NCI-H510A (cell line): ENCODE data around the gene MAGI1.

Experiments used
- DNase-seq: peaks from one replicate; lab custom pipeline; 2025; lab: John Stamatoyannopoulos, UW

The MAGI1 gene

GRCh38 chr3:66012711-66013110 lies 26.0 kb downstream of the MAGI1 start:
- DNase-seq, result no peak

GRCh38 chr3:66010739-66011655 lies 27.7 kb downstream of the MAGI1 start:
- no peak for DNase-seq

- DNase-seq, result no peak
Observed at GRCh38 chr3:66010348-66010738, 28.4 kb downstream of the MAGI1 start.

GRCh38 chr3:66004244-66004643 lies 34.5 kb downstream of the MAGI1 start:
- no peak for DNase-seq

GRCh38 chr3:66001626-66002025 lies 37.1 kb downstream of the MAGI1 start:
- no peak for DNase-seq

GRCh38 chr3:66000506-66000905 lies 38.2 kb downstream of the MAGI1 start:
- DNase-seq, result no peak

GRCh38 chr3:65999606-66000005 lies 39.1 kb downstream of the MAGI1 start:
- no peak for DNase-seq

- no peak for DNase-seq
Observed at GRCh38 chr3:65996589-65996988, 42.1 kb downstream of the MAGI1 start.

GRCh38 chr3:65995515-65995914 lies 43.2 kb downstream of the MAGI1 start:
- no peak for DNase-seq

- DNase-seq, result no peak
Observed at GRCh38 chr3:65995030-65995429, 43.7 kb downstream of the MAGI1 start.

- DNase-seq, result no peak
Observed at GRCh38 chr3:65993134-65993900, 45.4 kb downstream of the MAGI1 start.

GRCh38 chr3:65992106-65992505 lies 46.6 kb downstream of the MAGI1 start:
- no peak for DNase-seq

- no peak for DNase-seq
Observed at GRCh38 chr3:65988411-65989180, 50.1 kb downstream of the MAGI1 start.

- DNase-seq, result no peak
Observed at GRCh38 chr3:65986285-65986684, 52.4 kb downstream of the MAGI1 start.

- DNase-seq, result no peak
Observed at GRCh38 chr3:65984975-65985374, 53.7 kb downstream of the MAGI1 start.

- DNase-seq, result no peak
Observed at GRCh38 chr3:65983100-65983499, 55.6 kb downstream of the MAGI1 start.

- no peak for DNase-seq
Observed at GRCh38 chr3:65979731-65980130, 59.0 kb downstream of the MAGI1 start.

GRCh38 chr3:65979162-65979561 lies 59.6 kb downstream of the MAGI1 start:
- DNase-seq, result no peak

GRCh38 chr3:65978116-65978515 lies 60.6 kb downstream of the MAGI1 start:
- no peak for DNase-seq

GRCh38 chr3:65975032-65975431 lies 63.7 kb downstream of the MAGI1 start:
- DNase-seq, result no peak

GRCh38 chr3:65974509-65974908 lies 64.2 kb downstream of the MAGI1 start:
- no peak for DNase-seq

GRCh38 chr3:65972765-65973164 lies 66.0 kb downstream of the MAGI1 start:
- no peak for DNase-seq
